Activated CD8-positive, alpha-beta memory T cell treated with anti-CD3 and anti-CD28 coated beads for 1 hour (primary cell): ENCODE results near the gene ATXN2L.
"Not testable (repeated sequence)": the region's sequence is repeated elsewhere in the genome, so short reads cannot be mapped to it uniquely, and the experiment has no call there.

ENCODE experiments used
- DNase-seq, 2 donors: peaks; one replicate each; pipeline ENCODE4 v3.0.0-alpha.2; 2020; ENCODE audit warnings: low read depth in 1 of 2; ENCODE audit errors: extremely low read depth in 1 of 2

ATXN2L gene

GRCh38 chr16:28822520-28823290, at the start of gene ATXN2L:
ATXN2L (plus strand) TSS chr16:28822999; CDS start chr16:28823260, 261 bp downstream.
- peak; percentile 81 to 89 for DNase-seq

DNA sequence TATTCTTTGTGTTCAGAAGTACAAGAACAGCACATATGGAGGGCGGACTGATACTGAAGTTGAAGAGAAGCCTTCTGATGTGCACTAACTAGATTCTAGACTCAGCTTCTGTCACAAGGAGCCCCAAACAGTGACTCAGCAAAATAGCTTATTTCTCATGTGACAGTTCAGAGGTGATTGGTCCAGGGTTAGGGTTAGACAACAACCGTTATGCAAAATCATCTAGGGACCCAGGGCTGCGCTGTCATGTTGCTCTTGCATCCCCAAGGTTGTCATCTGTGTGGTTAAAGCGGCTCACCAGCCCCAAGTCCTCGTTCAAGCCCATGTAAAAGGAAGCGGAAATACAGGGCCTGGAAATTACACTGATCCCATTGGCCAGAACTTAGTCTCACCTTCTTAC, 41.1 kb upstream of the ATXN2L start:
- DNase-seq: not testable (repeated sequence)

DNA sequence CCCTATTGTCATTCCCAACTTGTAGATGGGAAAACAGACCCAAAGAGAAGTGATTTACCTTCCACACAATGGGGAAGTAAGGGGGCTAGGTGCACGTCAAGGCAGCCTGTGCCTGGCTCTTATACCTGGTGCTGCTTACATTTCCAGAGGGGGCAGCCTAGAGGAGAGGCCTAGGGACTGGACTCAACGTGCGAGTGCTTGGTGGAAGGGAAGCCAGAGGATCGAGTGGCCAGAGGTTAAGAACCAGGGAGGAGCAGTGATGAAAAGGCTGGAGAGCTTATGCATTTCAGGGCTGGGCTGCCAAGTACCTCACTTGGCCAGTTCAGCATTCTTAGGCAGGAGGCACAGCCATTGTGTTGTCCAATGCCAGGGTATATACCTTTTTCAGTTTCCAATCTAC, 40.4 kb upstream of the ATXN2L start:
- DNase-seq: not testable (repeated sequence)

DNA sequence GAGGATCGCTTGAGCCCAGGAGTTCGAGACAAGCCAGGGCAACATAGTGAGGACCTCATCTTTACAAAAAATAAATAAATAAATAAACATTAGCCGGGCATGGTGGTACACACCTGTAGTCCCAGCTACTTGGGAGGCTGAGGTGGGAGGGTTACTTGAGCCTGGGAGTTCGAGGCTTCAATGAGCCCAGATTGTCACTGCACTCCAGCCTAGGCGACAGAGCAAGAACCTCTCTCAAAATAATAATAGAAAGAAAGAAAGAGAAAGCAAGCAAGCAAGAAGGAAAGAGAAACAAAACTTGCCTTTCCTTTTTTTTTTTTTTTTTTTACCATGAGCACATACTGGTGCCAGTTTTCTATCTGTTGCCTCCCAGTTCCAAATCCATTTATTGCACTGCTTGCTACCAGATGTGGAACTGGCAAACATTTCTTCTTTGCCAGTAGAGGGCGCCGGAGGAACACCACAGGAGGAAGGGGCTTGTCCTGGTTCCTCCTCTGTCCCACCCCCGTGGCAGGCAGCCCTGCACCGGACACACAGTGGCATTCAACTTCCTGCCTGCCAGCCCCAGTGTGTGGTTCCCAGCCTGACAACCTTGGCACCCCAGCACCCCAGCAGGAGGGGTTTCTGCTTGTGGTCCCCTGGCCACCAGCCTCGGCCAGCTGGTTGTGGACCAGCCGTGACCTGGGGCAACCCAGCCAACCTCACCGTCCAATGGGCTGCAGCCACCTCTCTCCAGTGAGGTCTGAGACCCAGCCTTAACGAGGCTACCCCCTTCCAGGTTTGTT, 20.4 kb upstream of the ATXN2L start:
- DNase-seq: peak; percentile 37 to 45

DNA sequence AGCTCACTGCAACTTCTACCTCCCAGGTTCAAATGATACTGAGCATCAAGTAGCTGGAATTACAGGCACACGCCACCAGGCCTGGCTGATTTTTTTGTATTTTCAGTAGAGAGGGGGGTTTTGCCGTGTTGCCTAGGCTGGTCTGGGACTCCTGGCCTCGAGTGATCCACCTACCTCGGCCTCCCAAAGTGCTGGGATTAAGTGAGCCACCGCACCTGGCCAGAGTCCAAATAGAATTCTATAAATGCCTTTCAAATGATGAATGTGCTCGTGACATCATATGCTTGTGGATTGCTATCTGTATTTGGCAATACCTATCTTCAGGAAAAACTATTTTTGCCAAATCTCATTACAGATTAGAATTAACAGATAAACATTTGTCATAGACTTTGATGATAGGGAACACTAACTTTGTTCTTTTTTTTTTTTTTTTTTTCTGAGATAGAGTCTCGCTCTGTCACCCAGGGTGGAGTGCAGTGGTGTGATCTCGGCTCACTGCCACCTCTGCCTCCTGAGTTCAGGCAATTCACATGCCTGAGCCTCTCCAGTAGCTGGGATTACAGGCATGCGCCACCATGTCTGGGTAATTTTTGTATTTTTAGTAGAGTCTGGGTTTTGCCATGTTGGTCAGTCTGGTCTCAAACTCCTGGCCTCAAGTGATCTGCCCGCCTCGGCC, 15.2 kb upstream of the ATXN2L start:
- DNase-seq: not testable (repeated sequence)

DNA sequence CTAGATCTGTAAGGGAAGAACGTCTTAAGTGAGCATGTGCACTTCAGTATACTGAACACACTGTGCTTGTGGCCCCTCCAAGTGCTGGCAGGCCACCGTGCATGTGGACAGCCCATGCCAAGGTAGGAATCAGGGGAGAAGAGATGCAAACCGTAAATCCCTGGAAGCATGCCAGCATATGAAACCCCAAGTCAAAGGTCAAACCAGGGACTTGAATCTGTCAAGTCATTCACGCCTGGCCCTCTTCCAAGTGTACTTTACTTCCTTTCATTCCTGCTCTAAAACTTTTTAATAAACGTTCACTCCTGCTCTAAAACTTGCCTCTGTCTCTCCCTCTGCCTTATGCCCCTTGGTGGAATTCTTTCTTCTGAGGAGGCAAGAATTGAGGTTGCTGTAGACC, 2.8 kb upstream of the ATXN2L start:
- no peak for DNase-seq

DNA sequence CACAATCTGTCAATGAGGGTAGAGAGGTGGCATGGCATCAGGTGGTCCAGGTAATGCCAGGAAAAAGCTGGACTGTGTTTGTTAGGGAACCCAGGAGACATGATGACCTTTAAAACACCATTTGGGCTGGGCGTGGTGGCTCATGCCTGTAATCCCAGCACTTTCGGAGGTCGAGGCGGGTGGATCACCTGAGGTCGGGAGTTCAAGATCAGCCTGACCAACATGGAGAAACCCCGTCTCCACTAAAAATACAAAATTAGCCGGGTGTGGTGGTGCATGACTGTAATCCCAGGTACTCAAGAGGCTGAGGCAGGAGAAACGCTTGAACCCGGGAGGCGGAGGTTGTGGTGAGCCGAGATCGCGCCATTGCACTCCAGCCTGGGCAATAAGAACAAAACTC, 2.3 kb upstream of the ATXN2L start:
- DNase-seq: not testable (repeated sequence)

DNA sequence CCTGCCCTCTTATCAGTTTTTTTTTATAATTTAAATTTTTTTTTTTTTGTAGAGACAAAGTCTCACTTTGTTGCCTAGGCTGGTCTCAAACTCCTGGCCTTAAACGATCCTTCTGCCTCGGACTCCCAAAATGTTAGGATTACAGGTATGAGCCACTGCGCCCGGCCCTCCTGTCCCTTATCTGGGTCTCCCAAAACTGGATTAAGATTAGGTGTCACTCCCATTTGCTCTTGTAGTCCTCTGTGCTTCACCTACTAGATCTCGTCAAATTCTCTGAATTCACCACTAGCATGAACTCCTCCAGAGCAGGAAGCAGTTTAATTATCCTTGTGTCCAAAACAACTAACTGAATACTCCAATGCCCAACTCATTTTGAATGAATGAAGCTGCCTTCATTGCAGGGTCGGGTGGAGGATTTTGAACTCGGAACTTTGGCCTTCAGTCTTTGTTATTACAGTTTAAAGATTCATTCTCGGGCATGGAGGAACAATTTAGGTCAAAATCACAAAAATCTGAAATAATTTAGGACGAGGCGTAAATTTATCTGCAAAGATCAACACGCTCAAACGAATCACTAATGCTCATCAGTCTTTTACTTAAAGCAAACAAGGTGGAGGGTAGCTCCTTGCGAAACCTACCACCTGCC, 802 bp upstream of the ATXN2L start:
- DNase-seq: no peak

DNA sequence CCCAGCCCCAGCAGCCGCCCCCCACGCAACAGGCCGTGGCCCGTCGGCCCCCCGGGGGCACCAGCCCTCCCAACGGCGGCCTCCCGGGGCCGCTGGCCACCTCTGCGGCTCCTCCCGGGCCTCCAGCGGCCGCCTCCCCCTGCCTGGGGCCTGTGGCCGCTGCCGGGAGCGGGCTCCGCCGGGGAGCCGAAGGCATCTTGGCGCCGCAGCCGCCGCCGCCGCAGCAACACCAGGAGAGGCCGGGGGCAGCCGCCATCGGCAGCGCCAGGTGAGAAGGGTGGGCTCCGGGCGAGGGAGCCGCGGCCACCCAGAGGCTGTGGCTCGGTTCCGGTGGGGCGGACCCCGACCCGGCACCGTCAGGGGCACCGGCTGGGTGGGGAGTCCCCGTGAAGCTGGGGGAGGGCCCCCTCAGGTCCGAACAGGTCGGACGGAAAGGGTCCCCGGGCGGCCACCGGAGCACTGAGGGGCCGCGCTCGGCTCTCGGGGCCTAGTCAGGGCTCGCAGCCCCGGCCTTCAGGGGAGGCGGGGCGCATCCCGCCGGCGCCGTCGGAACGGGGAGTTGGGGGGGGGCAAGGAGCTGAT, 583 bp downstream of the ATXN2L start:
- DNase-seq: peak in 1 of 2 donors; percentile 19

DNA sequence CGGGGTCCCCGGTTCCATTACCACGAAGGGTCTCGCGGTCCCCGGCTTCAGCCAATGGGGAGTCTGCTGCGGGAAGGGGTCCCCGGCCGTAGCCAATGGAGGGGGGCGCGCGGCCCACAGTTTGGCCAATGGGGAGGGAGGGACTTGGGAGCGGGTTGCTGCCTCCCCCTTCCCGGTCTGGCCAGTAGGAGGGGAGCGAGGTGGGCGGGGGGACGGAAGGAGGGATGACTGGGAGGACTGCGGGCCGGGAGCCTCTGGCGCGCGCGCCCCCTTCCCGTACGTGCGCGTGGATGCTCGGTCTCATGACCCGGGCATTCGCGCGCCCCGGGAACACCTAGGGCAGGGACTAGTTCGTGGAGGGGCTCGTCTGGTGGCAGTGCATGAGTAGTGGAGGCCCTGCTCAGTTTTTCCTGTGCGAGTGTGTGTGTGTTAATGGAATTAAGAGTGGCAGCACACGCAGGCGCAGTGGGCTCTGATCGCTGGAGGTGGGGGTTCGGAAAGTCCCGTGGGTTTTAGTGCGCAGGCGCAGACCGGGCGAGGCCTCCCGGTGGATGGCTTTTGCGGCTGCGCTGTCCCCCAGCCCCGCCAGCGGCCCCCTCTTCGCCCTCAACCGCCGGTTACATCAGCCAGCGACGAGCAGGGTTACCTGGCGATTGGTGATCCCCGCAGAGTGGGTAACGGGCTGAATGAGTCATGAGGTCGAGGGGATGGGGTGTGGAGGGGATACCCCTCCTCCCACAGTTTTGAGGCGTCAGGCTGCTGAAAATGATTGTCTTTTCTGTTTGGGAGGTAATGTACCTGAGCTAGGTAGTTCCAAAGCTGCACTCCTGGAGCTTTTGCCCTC, 1.3 kb downstream of the ATXN2L start:
- DNase-seq: peak; percentile 95 to 96

DNA sequence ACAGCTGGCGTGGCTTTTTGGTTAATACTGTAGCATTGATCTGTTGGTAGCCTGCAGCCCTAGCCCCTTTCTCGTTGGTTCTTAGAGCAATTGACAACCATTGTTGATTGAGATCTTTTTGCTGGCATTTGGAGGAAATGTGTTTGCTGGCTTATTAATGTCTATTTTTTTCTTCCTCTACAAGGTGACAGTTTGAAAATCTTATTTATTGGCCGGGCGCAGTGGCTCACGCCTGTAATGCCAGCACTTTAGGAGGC, 1.8 kb downstream of the ATXN2L start:
- DNase-seq: no peak

DNA sequence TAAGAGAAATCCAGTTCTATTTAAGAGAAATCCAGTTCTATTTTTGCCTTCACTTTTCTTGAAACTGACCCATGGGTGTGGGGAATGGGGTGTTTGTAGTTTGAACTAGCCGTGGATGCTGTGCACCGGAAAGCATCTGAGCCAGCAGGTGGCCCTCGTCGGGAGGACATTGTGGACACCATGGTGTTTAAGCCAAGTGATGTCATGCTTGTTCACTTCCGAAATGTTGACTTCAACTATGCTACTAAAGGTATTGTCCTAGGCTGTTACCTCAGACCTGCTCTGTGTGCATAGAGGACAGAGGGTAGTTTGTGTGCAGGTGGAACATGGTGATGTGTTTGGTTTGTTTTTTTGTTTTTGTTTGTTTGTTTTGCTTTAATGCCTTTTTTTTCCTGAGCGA, 3.3 kb downstream of the ATXN2L start:
- no peak for DNase-seq

- no peak for DNase-seq
Measured at GRCh38 chr16:28829747-28830146, 6.9 kb downstream of the ATXN2L start.

- DNase-seq: no peak
Measured at GRCh38 chr16:28830531-28830930, 7.7 kb downstream of the ATXN2L start.

GRCh38 chr16:28834349-28834748, 11.6 kb downstream of the ATXN2L start:
- no peak for DNase-seq

DNA sequence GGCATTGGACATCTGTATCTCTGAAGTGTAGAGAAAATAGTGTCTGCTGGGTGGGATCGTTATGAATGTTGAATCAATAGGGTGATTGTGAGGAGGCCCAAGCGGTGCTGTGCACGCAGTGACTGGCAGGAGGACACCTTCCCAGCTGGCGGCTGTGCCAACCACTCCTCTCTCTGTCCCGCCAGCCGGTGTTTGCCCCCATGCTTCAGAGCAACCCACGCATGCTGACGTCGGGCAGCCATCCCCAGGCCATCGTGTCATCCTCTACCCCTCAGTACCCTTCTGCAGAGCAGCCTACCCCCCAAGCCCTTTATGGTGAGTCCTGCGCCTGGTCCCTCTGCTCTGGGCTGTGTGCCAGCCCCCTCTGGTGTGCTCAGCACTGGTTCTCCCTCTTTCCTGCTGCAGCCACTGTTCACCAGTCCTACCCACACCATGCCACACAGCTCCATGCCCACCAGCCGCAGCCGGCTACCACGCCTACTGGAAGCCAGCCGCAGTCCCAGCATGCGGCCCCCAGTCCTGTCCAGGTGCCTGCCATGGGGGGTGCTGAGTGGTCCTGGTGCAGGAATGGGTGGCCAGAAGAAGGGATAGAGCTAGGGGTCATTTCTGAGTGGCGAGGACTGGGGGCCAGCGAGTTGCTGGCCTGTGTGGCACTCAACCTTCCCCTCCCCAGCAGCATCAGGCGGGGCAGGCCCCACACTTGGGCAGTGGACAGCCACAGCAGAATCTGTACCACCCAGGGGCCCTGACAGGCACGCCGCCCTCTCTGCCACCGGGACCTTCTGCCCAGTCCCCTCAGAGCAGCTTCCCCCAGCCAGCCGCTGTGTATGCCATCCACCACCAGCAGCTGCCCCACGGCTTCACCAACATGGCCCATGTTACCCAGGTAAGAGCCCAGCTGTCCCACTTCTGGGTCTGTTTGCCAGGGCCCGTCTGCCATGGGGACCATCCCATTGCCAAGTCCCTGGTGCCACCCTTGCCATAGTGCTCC, 12.4 kb downstream of the ATXN2L start:
- no peak for DNase-seq

GRCh38 chr16:28835864-28836760, 13.3 kb downstream of the ATXN2L start:
- DNase-seq: no peak

GRCh38 chr16:28836761-28837064, 13.9 kb downstream of the ATXN2L start:
- DNase-seq: no peak
